GM18511 (cell line): Measurements from ENCODE around the gene GABBR2.
"Not testable (repeated sequence)": the region's sequence is repeated elsewhere in the genome, so short reads cannot be mapped to it uniquely, and the experiment has no call there.

ENCODE experiments used
- ATAC-seq: cut with Tn5 transposase; IDR thresholded peaks from one replicate; pipeline ENCODE4 v1.9.1; 2021; ENCODE audit warnings: mild to moderate bottlenecking, moderate library complexity; ENCODE audit not compliant: unreplicated experiment

Gene GABBR2

GRCh38 chr9:98276907-98277469 is 431.7 kb downstream of the GABBR2 start:
- ATAC-seq: no peak

- ATAC-seq: no peak
Measured at GRCh38 chr9:98275159-98275558, 433.6 kb downstream of the GABBR2 start.

DNA sequence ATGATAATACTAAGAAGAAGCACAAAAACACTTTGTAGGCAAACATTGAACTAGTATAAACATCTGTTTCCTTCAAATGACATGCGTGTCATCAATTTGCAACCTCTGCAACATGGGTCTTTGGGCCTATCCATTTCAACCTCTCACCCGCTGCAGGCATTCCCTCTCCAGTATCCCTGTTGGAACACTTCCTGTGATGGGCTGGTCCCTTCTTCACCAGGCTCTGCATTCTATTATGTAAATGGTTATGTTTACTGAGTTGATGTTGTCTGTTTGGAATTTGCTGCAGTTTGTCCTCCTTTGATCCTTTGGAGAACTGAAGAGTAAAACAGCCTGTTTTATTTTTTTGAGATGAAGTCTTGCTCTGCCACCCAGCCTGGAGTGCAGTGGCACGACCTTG is 436.7 kb downstream of the GABBR2 start:
- ATAC-seq: no peak

DNA sequence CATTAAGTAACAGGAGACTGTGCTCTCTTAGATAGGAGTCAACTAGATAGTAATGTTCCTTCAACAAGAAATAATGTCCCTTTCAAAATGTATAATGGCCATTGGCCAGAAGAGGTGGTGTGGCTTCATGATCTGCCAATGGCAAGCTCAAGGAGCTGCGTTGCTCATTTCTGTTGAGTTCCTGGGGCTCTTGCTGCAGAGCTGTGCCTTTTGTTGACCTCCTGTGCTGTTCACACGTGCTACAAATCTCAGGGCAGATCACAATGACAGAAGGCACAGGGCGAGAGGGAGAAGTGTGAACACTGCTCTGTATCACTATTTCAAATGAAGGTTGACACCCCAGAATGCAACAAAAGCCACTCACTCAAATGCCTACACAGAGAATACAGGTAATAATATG is 437.3 kb downstream of the GABBR2 start:
- no peak for ATAC-seq

DNA sequence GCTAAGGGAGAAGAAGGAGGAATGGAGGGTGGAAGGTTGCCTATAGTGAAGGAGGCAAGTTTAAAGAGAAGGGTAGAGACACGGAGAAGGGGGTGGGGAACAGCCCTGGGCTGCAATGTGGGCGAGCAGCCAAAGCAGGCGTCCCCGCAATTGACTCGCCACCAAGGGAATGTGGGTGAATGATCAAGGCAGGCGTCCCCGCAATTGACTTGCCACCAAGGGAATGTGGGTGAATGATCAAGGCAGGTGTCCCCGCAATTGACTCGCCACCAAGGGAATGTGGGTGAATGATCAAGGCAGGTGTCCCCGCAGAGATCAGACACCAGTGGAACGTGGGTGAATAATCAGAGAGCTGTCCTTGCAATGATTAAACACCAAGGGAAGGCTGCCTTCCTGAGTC is 438.5 kb downstream of the GABBR2 start:
- ATAC-seq: not testable (repeated sequence)

- not testable (repeated sequence) for ATAC-seq
Measured at GRCh38 chr9:98269652-98270051, 439.1 kb downstream of the GABBR2 start.

GRCh38 chr9:98267556-98267955 is 441.2 kb downstream of the GABBR2 start:
- ATAC-seq: not testable (repeated sequence)

- ATAC-seq: no peak
Measured at GRCh38 chr9:98264516-98264915, 444.2 kb downstream of the GABBR2 start.

DNA sequence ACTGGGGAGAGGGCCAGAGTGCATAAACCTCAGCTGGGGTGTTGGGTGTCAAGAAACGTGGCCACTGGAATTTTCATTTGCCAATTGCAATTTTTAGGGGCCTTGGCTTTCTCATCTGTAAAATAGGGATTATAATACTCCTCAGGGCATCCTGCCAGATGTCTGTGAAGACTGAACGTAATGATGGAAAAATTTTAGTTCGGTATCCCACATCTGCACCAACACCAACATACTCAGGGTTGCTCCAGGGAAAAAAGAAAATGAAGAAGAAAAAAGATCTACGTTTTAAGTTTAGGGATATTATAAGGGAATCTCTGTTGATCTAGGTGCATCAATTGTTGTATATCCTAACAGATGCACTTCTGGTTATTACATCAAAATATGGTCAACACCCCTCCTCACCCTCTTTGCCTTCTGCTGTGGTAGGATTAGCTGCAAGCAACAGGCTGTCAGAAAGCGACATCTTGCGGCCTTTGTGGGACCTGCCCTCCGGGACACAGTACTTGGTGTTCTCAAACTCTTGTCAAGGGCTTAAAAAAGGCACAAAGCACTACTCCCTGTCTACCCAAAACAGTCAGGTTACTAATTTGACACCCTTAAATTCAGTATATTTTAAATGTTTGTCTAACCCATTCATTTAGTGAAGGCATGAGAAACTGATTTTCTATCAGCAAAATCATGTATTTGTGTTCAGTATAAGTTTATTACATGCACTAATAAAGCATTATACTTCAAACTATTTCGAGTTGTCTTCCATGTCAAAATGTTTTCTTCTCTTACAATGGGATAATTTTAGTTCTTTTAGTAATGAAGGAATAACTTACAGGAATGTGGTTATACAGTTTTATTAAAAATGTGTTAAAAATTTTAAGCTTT is 445.0 kb downstream of the GABBR2 start:
- peak; percentile 93 for ATAC-seq

DNA sequence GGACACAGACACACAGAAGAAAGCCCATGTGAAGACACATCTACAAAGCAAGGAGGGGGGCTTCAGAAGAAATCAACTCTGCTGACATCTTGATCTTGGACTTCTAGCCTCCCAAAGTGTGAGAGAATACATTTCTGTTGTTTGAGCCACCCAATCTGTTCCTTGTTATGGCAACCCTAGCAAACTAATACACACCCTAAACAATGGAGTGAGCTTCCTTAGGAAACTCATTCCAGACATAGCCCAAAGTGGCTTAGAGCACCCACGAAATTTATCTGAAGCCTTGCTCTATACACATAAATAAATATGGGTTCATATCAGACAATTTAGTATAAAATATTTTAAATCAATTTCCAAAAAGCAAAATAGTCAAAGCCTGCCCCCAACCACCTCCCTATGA is 445.7 kb downstream of the GABBR2 start:
- ATAC-seq: no peak

GRCh38 chr9:98262056-98262455 is 446.7 kb downstream of the GABBR2 start:
- no peak for ATAC-seq

- ATAC-seq: no peak
Measured at GRCh38 chr9:98260635-98261034, 448.1 kb downstream of the GABBR2 start.

DNA sequence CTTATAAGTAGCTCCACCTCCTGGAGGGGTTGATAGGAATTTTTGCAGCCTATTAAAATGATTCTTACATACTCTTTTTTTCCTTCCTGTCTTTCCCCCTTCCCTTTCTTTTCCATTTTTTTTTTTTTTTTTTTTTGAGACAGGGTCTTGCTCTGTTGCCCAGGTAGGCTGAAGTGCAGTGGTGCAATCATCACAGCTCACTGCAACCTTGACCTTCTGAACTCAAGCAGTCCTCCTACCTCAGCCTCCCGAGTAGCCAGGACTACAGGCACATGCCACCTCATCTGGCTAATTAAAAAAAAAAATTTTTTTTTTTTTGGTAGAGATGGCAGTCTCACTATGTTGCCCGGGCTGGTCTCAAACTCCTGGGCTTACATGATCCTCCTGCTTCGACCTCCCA is 448.9 kb downstream of the GABBR2 start:
- no peak for ATAC-seq

GRCh38 chr9:98256756-98257155 is 452.0 kb downstream of the GABBR2 start:
- ATAC-seq: no peak

- peak; percentile 87 for ATAC-seq
Measured at GRCh38 chr9:98255578-98256296, 453.0 kb downstream of the GABBR2 start, which contains the start of gene TBC1D2. TSS of gene TBC1D2 (minus strand) at chr9:98255649. CDS start at chr9:98255541, 108 bp downstream.

DNA sequence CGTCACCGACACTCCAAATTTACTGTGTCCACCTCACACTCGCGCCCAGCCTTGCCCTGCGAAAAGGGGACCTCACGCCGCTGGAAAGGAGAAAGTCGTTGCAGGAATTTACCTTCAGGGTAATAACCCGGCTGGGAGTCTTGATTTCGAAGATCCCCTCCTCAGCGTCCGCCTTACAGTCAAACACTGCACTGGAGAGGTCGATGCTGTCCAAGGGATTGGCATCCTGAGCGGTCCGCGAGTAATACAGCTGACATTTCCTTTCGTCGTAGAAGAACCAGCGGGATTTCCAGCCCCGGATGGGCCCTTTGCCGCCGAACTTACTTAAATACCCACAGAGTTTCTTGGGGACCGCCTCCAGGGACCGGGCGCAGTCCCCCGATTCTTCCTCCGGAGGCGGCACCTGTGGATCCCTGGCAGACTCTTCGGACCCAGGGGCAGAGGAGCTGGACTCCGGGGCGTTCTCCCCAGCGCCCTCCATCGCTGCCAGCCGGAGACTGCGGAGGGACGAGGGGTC is 453.6 kb downstream of the GABBR2 start:
- ATAC-seq: peak; percentile 33

GRCh38 chr9:98254228-98255060 is 454.3 kb downstream of the GABBR2 start:
- ATAC-seq: no peak

DNA sequence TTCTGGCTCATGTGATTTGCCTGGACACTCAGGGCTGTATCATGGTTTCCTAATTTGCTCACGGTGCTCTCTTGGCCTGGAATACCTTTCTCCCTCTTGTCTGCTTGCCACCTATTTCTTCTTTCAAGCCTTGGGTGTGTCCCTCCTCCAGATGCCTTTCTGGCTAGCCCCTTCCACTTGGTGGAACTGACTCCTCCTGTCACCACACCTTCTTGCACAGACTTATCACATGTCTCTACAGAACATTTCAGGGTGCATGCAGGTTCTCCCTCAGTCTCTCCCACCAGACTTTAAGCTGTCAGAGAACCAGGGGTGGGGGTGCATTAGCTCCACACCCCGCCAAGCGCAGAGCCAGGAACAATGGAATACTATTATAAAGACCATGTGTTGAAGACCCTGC is 455.2 kb downstream of the GABBR2 start:
- ATAC-seq: no peak

DNA sequence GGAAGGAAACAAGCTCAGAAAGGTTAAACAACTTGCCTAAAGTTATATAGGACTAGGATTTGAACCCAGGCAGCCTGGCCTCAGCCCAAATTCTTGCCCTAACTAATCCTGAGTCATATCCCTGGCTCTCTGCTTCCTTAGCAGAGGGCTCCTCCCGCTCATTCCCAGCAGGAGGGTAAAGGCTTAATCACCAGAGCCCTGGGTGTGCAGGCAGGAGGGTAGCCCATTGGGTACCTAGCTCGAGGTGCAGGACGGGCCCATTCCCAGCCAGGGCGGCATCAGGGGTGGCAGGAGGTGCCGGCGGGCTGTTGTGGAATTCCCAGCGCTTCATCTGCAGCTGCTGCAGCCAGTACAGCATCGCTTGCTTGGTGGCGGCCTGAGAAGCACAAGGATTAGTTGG is 457.2 kb downstream of the GABBR2 start:
- ATAC-seq: no peak

GRCh38 chr9:98249771-98250170 is 459.0 kb downstream of the GABBR2 start:
- no peak for ATAC-seq
